H1 (cell line): Measurements from ENCODE around the gene PLB1. TPM values are rescaled to one million over a fixed set of nuclear protein-coding genes. Genes with fewer than 3 reads are reported as not detected.

Source experiments
- CTCF ChIA-PET: fragments of 300-600 bp; sonication (Branson Sonifier 250); formaldehyde crosslinking; loops from one replicate; lab custom pipeline; 2021; ENCODE audit not compliant: partially characterized antibody; lab: Charles Lee
- POLR2A ChIA-PET: fragments of 300-600 bp; sonication (Branson Sonifier 250); formaldehyde crosslinking; loops from one replicate; lab custom pipeline; 2021; ENCODE audit warnings: inconsistent platforms; ENCODE audit not compliant: partially characterized antibody; lab: Charles Lee
- DNase-seq, 2 experiments: peaks; one replicate each; pipeline versions ENCODE4 v3.0.0 to v3.0.0-alpha.2; 2010 to 2022; ENCODE audit warnings: low spot score in 2 of 2, low read depth in 1 of 2, mixed read lengths in 1 of 2
- FAIRE-seq: peaks from 2 replicates; lab custom pipeline; 2011; peaks lifted over from hg19 to GRCh38; lab: Jason Lieb, UNC
- H2AFZ ChIP-seq: 2 replicates; pipeline ENCODE4 v1.8.1; 2012; ENCODE audit warnings: low read length, inconsistent platforms
- H2AK5ac ChIP-seq: 2 replicates; pipeline ENCODE4 v1.6.1; 2013; ENCODE audit warnings: low read depth, low read length
- H2BK120ac ChIP-seq: replicated peaks from 2 replicates; pipeline ENCODE3; 2013; ENCODE audit warnings: low read depth, low read length, inconsistent platforms
- H2BK12ac ChIP-seq: 2 replicates; pipeline ENCODE4 v1.6.1; 2013; ENCODE audit warnings: low read depth, low read length
- H2BK15ac ChIP-seq: 2 replicates; pipeline ENCODE4 v1.6.1; 2013; ENCODE audit warnings: low read length
- H2BK20ac ChIP-seq: 2 replicates; pipeline ENCODE4 v1.6.1; 2013; ENCODE audit warnings: low read length
- H2BK5ac ChIP-seq: 2 replicates; pipeline ENCODE4 v1.6.1; 2013; ENCODE audit warnings: low read depth, low read length
- H3K14ac ChIP-seq: 2 replicates; pipeline ENCODE4 v1.6.1; 2013; ENCODE audit warnings: inconsistent platforms; ENCODE audit not compliant: insufficient read length
- H3K18ac ChIP-seq: 2 replicates; pipeline ENCODE4 v1.6.1; 2013; ENCODE audit warnings: low read length; ENCODE audit errors: extremely low read depth
- H3K23ac ChIP-seq: 2 replicates; pipeline ENCODE4 v1.6.1; 2013; ENCODE audit warnings: inconsistent platforms; ENCODE audit not compliant: insufficient read length
- H3K23me2 ChIP-seq: 2 replicates; pipeline ENCODE4 v1.6.1; 2013; ENCODE audit warnings: low read depth, low read length
- H3K27ac ChIP-seq: 2 replicates; pipeline ENCODE4 v1.6.1; 2011; ENCODE audit warnings: low read depth, low read length, inconsistent platforms
- H3K27me3 ChIP-seq, 4 experiments: replicated peaks in 1 of 4; 1 replicate in 1 of 4; 2 replicates in 3 of 4; pipeline versions ENCODE4 v1.6.1 to v1.8.1; 2011 to 2013; ENCODE audit warnings: low read length in 3 of 4, mild to moderate bottlenecking in 3 of 4, inconsistent platforms in 2 of 4, mixed read lengths in 2 of 4, moderate library complexity in 1 of 4; ENCODE audit not compliant: control insufficient read depth in 3 of 4, insufficient read depth in 3 of 4; ENCODE audit errors: extremely low read depth in 1 of 4
- H3K36me3 ChIP-seq, 4 experiments: 2 replicates each; pipeline versions ENCODE4 v1.6.1 to v1.8.1; 2011 to 2013; ENCODE audit warnings: mild to moderate bottlenecking in 4 of 4, low read length in 3 of 4, moderate library complexity in 2 of 4, control low read depth in 1 of 4, inconsistent platforms in 1 of 4; ENCODE audit not compliant: insufficient read depth in 4 of 4, control insufficient read depth in 2 of 4
- H3K4ac ChIP-seq: replicated peaks from 2 replicates; pipeline ENCODE3; 2013; ENCODE audit warnings: low read length, low read depth, mixed read lengths, inconsistent platforms; ENCODE audit not compliant: insufficient read length
- H3K4me1 ChIP-seq, 4 experiments: replicated peaks in 1 of 4; 1 replicate in 1 of 4; 2 replicates in 3 of 4; pipeline versions ENCODE4 v1.6.1 to v1.8.1; 2011 to 2013; ENCODE audit warnings: low read length in 3 of 4, inconsistent platforms in 2 of 4, mixed read lengths in 1 of 4; ENCODE audit not compliant: insufficient read depth in 4 of 4, control insufficient read depth in 3 of 4
- H3K4me2 ChIP-seq, 2 experiments: 2 replicates each; pipeline versions ENCODE4 v1.6.1 to v1.8.1; 2011 to 2013; ENCODE audit warnings: low read depth in 2 of 2, low read length in 2 of 2, control low read depth in 1 of 2, inconsistent platforms in 1 of 2, mild to moderate bottlenecking in 1 of 2; ENCODE audit not compliant: insufficient read depth in 1 of 2
- H3K4me3 ChIP-seq, 4 experiments: fragments of 200-600, 300-600 bp in 1 of 4; sonication (generic), shearing (Covaris generic), sonication (Bioruptor Twin) in 1 of 4; 2 replicates each; pipeline versions ENCODE4 v1.5.1 to v1.8.1; 2011 to 2016; ENCODE audit warnings: low read length in 4 of 4, low read depth in 3 of 4, control low read depth in 2 of 4, inconsistent platforms in 2 of 4, mild to moderate bottlenecking in 2 of 4, mixed read lengths in 1 of 4, moderate library complexity in 1 of 4; ENCODE audit not compliant: insufficient read depth in 2 of 4; ENCODE audit errors: extremely low read depth in 1 of 4
- H3K56ac ChIP-seq: replicated peaks from 2 replicates; pipeline ENCODE3; 2013; ENCODE audit warnings: low read depth, mild to moderate bottlenecking, mixed read lengths, low read length, inconsistent platforms; ENCODE audit not compliant: insufficient read length
- H3K79me1 ChIP-seq: 2 replicates; pipeline ENCODE4 v1.6.1; 2013; ENCODE audit warnings: low read depth, low read length, control low read depth
- H3K79me2 ChIP-seq, 2 experiments: 2 replicates each; pipeline versions ENCODE4 v1.6.1 to v1.8.1; 2012 to 2013; ENCODE audit warnings: low read length in 2 of 2, mild to moderate bottlenecking in 2 of 2, inconsistent platforms in 1 of 2; ENCODE audit not compliant: insufficient read depth in 2 of 2, control insufficient read depth in 1 of 2
- H3K9ac ChIP-seq, 4 experiments: replicated peaks in 1 of 4; 1 replicate in 1 of 4; 2 replicates in 3 of 4; pipeline versions ENCODE4 v1.6.1 to v1.8.1; 2011 to 2013; ENCODE audit warnings: low read depth in 3 of 4, low read length in 3 of 4, control low read depth in 2 of 4, mild to moderate bottlenecking in 2 of 4, moderate library complexity in 2 of 4, inconsistent platforms in 1 of 4; ENCODE audit errors: extremely low read depth in 1 of 4
- H3K9me3 ChIP-seq, 2 experiments: 2 replicates each; pipeline versions ENCODE4 v1.6.1 to v1.8.1; 2012 to 2013; ENCODE audit warnings: mild to moderate bottlenecking in 2 of 2, moderate library complexity in 2 of 2, control low read depth in 1 of 2, inconsistent platforms in 1 of 2, low read depth in 1 of 2, low read length in 1 of 2, mixed read lengths in 1 of 2; ENCODE audit not compliant: insufficient read depth in 2 of 2
- H4K20me1 ChIP-seq, 2 experiments: replicated peaks in 1 of 2; 2 replicates each; pipeline versions ENCODE3 to v1.8.1; 2011 to 2013; ENCODE audit warnings: inconsistent platforms in 2 of 2, low read length in 2 of 2, mild to moderate bottlenecking in 1 of 2; ENCODE audit not compliant: insufficient read depth in 2 of 2, control insufficient read depth in 1 of 2
- H4K5ac ChIP-seq: 2 replicates; pipeline ENCODE4 v1.6.1; 2013; ENCODE audit warnings: low read length, low read depth, mixed read lengths, inconsistent platforms; ENCODE audit not compliant: insufficient read length
- H4K8ac ChIP-seq: 2 replicates; pipeline ENCODE4 v1.8.0; 2013; ENCODE audit warnings: mild to moderate bottlenecking, moderate library complexity, low read length, inconsistent platforms; ENCODE audit not compliant: insufficient read depth; ENCODE audit errors: extremely low read depth
- H4K91ac ChIP-seq: replicated peaks from 2 replicates; pipeline ENCODE3; 2013; ENCODE audit warnings: low read length, mixed read lengths, inconsistent platforms; ENCODE audit not compliant: insufficient read length
- BCL11A ChIP-seq, 2 experiments: IDR thresholded peaks; one replicate each; pipeline ENCODE4 v1.6.1; 2011; ENCODE audit warnings: low read depth in 2 of 2, low read length in 2 of 2, mild to moderate bottlenecking in 2 of 2
- BRCA1 ChIP-seq: IDR thresholded peaks from 2 replicates; pipeline ENCODE4 v1.6.1; 2012; ENCODE audit warnings: low read depth, low read length, improper control_type of control experiment
- CTBP2 ChIP-seq: IDR thresholded peaks from 2 replicates; pipeline ENCODE4 v1.7.0; 2011; ENCODE audit warnings: borderline replicate concordance, mild to moderate bottlenecking, moderate library complexity, mixed read lengths, low read length; ENCODE audit not compliant: insufficient read depth, insufficient read length
- EGR1 ChIP-seq: IDR thresholded peaks from 2 replicates; pipeline ENCODE4 v1.6.1; 2011; ENCODE audit warnings: low read depth, low read length, borderline replicate concordance
- FOSL1 ChIP-seq: IDR thresholded peaks from 2 replicates; pipeline ENCODE4 v1.6.1; 2011; ENCODE audit warnings: mild to moderate bottlenecking, low read depth, low read length, moderate library complexity; ENCODE audit not compliant: insufficient read depth
- HDAC6 ChIP-seq: IDR thresholded peaks from one replicate; pipeline ENCODE4 v1.7.1; 2012; ENCODE audit warnings: low read depth, mild to moderate bottlenecking, inconsistent platforms, low read length, moderate library complexity
- JUN ChIP-seq: IDR thresholded peaks from 2 replicates; pipeline ENCODE4 v1.6.1; 2011; ENCODE audit warnings: low read depth, mild to moderate bottlenecking, improper control_type of control experiment, low read length
- JUND ChIP-seq: IDR thresholded peaks from 2 replicates; pipeline ENCODE4 v1.6.1; 2011; ENCODE audit warnings: mild to moderate bottlenecking, improper control_type of control experiment, low read length
- KDM5A ChIP-seq: fragments of 200-600 bp; IDR thresholded peaks from 2 replicates; pipeline ENCODE4 v1.7.1; 2012; ENCODE audit warnings: mild to moderate bottlenecking, low read length, inconsistent platforms, mixed read lengths
- PHF8 ChIP-seq: fragments of 200-600 bp; sonication (generic); conservative IDR thresholded peaks from 2 replicates; pipeline ENCODE4 v1.7.1; 2012; ENCODE audit warnings: low read depth, mild to moderate bottlenecking, inconsistent platforms, low read length, moderate library complexity
- RFX5 ChIP-seq: IDR thresholded peaks from 2 replicates; pipeline ENCODE4 v1.6.1; 2011; ENCODE audit warnings: low read depth, low read length, improper control_type of control experiment, borderline replicate concordance
- SAP30 ChIP-seq: fragments of 300-600 bp; sonication (generic); IDR thresholded peaks from 2 replicates; pipeline ENCODE4 v1.7.1; 2012; ENCODE audit warnings: low read length, moderate library complexity, mild to moderate bottlenecking, inconsistent platforms; ENCODE audit not compliant: insufficient read depth, insufficient replicate concordance
- SIRT6 ChIP-seq: IDR thresholded peaks from one replicate; pipeline ENCODE4 v1.7.1; 2012; ENCODE audit warnings: low read length, inconsistent platforms
- SUZ12 ChIP-seq: fragments of 200-600 bp; sonication (generic); IDR thresholded peaks from 2 replicates; pipeline ENCODE4 v1.6.1; 2012; ENCODE audit warnings: mild to moderate bottlenecking, inconsistent platforms, low read length, moderate library complexity, mixed read lengths
- YY1 ChIP-seq: IDR thresholded peaks from 2 replicates; pipeline ENCODE4 v1.6.1; 2011; ENCODE audit warnings: low read depth, mild to moderate bottlenecking, low read length
- ZNF274 ChIP-seq: IDR thresholded peaks from 2 replicates; pipeline ENCODE4 v1.7.0; 2012; ENCODE audit warnings: low read length, borderline replicate concordance; ENCODE audit errors: extremely low read depth
- WGBS, 2 experiments: shearing (Covaris generic) in 1 of 2; methylation state at CpG; one replicate each; pipeline versions ENCODE4 v1.1.6 to v1.1.7; 2013 to 2015; ENCODE audit warnings: low lambda C conversion rate in 2 of 2, mixed read lengths in 2 of 2, inconsistent platforms in 1 of 2, low coverage in 1 of 2, missing lambda C conversion rate in 1 of 2; ENCODE audit not compliant: insufficient replicate concordance in 2 of 2, insufficient coverage in 1 of 2, insufficient read length in 1 of 2; ENCODE audit errors: extremely low coverage in 1 of 2, missing lambda C conversion rate in 1 of 2; 5-methylcytosine and 5-hydroxymethylcytosine counted together
- polyA plus RNA-seq, 7 experiments: library from polyadenylated mRNA; depleted of rRNA in 3 of 7; stranded (reverse) in 5 of 7; unstranded in 2 of 7; fragments of >200 nt in 5 of 7; fragments of 200-250 nt in 2 of 7; gene quantifications; 1 replicate in 5 of 7; 2 replicates in 1 of 7; 4 replicates in 1 of 7; pipeline versions ENCODE4 v1.2.1 to v1.2.3, GENCODE V29; 2011 to 2013; ENCODE audit warnings: missing spikeins in 2 of 7, mixed read lengths in 2 of 7
- total RNA-seq: library from RNA; stranded (reverse); fragmentation: NEBNext Ultra II Directional; extraction: Animal tissue kit (Norgen Biotek cat#: 25700); gene quantifications from 2 replicates; pipeline ENCODE4 v1.2.1, GENCODE V29; 2021

Gene PLB1
- total and polyA plus RNA-seq, 2 of the 8 experiments (the other 6 are each of a cell fraction or from before 2014, with no cell fraction given) = 0.20 to 0.36 TPM

GRCh38 chr2:28633746-28634145, 137.9 kb downstream of the PLB1 start:
- Histone ChIP-seq H4K8ac (no peak overlapping the region), H3K4me3 (no peak overlapping the region), H3K79me1 (no peaks in the 10 kb centered on the region), H3K4ac (no peak overlapping the region), H4K91ac (no peak overlapping the region), H3K23me2 (no peaks in the 10 kb centered on the region), H3K14ac (no peak overlapping the region), H3K27me3 (no peaks in the 10 kb centered on the region), H2BK120ac (no peak overlapping the region), H3K9ac (no peak overlapping the region), H2AK5ac (no peak overlapping the region), H4K20me1 (no peaks in the 10 kb centered on the region), H3K79me2 (no peaks in the 10 kb centered on the region), H3K23ac (no peak overlapping the region), H3K9me3 (no peaks in the 10 kb centered on the region), H2BK20ac (no peak overlapping the region), H3K36me3 (no peaks in the 10 kb centered on the region), H4K5ac (no peak overlapping the region), H3K18ac (no peak overlapping the region), H3K27ac (no peak overlapping the region), H3K4me1 (no peaks in the 10 kb centered on the region; a peak in 1 of 7 replicates), H2BK5ac (no peak overlapping the region), H2BK15ac (no peak overlapping the region), H2AFZ (no peak overlapping the region), H3K4me2 (no peak overlapping the region), H2BK12ac (no peak overlapping the region), H3K56ac (no peak overlapping the region)
- no peak for DNase-seq
- FAIRE-seq = no peak
- ChIA-PET CTCF (no interaction called here), POLR2A (no interaction called here)
- 91% methylated on average over 5 of the region's 5 CpGs; no CpG with 5 or more reads in 1 of the 2 experiments for WGBS, 2 experiments
- TF ChIP-seq BCL11A (IDR thresholded peaks at IDR 0.05; ENCODE audit: low read depth in 2 of 2, low read length in 2 of 2) = no peak
- no peak for TF ChIP-seq YY1
- no peak for TF ChIP-seq SUZ12
- TF ChIP-seq ZNF274 = no peak
- TF ChIP-seq CTBP2 = no peak
- TF ChIP-seq JUND = no peak
- TF ChIP-seq RFX5 = no peak
- TF ChIP-seq BRCA1 = no peak
- no peak for TF ChIP-seq EGR1
- TF ChIP-seq KDM5A = no peak
- no peak for TF ChIP-seq SIRT6
- no peak for TF ChIP-seq SAP30
- TF ChIP-seq HDAC6 = no peak
- no peak for TF ChIP-seq PHF8
- TF ChIP-seq FOSL1 = no peak
- no peak for TF ChIP-seq JUN
